GM21717 (cell line): ENCODE results near the gene NRCAM.

ENCODE experiments used
- ATAC-seq: cut with Tn5 transposase; IDR thresholded peaks from one replicate; pipeline ENCODE4 v1.9.1; 2021; ENCODE audit warnings: mild to moderate bottlenecking, moderate library complexity; ENCODE audit not compliant: unreplicated experiment

Gene NRCAM

DNA sequence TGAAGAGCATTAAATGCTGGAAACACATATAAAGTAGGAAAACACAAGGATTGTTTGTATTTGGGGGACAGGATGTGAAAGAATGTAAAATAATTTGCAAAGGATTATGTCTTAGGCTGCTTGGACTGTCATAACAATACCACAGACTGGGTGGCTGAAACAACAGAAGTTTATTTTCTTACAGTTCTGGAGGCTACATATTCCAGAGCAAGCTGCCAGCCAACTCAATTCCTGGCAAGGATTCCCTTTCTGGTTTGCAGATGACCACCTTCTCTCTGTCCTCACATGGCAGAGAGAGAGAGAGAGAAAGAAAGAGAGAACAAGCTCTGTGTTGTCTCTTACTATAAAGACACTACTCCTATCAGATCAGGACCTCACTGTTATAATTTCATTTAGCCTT lies 317.3 kb downstream of the NRCAM start:
- ATAC-seq = no peak

DNA sequence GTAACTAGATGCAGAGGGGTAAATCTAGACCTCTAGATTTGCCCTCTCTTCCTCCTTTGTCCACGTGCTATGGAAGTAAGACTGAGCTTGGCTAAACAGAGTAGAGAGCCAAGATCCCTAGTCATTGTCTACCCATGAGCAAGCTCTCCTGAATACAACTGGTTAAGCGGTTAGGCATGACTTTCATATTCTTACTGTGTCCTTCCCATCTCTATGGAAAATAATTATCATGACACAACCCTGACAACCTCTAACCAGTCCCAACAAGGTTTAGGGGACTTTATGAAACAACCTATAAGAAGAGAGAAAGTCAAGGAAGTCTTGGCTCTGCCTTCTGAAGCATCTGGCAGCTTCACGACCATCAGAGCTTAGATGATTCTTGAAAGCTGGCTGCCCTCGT lies 318.2 kb downstream of the NRCAM start:
- ATAC-seq = no peak

DNA sequence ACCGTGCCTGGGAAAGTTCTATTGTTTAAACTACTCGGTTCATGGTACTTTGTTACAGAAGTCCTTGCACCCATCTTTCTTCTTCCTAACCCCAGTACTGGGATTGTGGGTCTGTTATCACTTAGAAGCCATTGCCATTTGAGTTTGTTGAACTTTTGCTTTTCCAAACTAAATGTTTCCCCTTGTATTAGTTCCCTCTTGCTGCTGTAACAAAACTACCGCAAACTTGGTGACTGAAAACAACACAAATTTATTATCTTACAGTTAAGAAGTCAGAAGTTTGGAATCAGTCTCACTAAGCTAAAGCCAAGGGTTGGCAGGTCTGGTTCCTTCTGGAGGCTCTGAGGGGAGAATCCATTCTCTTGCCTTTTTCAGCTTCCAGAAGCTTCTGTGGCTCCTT lies 319.2 kb downstream of the NRCAM start:
- ATAC-seq = no peak

DNA sequence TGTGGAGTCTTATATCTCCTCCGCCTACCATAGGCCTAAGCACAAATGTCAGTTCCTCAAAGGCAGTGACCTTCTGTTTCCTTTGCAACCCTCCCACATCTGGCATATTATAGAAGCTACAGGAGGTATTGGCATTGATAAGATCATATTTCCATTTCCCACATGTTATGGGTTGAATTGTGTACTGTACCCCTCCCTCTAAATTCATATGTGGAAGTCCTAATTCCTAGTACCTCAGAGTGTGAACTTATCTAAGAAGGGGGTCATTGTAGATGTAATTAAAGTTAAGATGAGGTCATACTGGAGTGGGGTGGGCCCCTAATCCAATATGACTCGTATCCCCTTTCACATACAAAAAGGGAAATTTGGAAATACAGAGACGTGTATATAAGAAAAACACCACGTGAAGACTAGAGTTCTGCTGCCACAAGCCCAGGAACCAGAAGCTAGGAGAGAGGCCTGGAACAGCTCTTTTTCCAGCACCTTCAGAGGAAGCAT lies 320.0 kb downstream of the NRCAM start:
- peak; percentile 28 for ATAC-seq

DNA sequence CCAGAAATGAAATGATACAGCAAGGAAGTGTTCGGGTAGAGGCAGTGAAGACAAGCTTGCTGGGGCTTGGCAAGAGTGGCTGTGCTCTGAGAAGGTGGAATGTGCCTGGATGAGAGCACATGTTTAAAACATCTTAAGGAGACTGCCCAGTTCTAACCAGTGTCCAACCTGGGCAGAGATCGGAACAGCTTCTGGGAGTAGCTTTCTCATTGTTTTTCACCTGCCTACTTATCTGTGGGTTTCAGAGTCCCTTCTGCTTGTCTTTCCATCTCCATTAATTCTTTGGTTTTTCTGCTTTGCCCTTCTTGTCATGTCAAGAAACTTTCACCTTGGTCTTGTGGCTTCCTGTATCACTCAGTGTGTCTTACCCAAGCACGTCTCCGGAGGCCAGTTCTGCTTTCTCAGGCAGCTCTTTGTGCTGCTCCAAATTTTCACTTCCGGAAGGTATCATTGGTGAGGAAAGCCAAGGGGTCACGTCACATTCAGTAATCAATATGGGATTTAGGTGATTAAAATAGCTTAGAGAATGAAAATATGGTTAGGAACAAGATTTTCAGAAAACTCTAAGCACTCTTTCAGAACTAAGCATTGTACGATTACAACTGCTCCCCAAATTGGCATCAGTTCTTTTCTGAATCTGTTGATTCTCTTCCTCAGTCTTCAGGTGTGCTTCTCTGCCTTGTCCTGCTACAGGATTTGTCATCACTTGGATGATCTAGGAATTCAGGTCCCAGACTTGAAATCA lies 320.6 kb downstream of the NRCAM start:
- peak; percentile 98 for ATAC-seq

DNA sequence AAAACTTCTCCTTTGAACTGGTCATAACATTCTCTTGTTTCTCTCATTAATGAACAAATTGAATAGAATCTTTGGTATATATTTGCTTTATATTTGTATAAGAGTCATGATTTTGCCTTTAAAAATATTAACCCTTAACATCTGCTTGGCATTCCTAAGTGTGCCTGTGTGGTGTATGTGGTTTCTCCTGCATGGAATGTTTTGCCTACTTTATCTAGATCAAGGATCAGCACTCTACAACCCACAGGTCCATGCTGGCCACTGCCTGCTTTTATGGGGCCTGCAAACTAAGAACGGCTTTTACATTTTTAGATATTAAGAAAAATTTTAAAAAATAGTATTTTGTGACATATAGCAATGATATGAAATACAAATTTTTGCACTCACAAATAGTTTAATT lies 321.8 kb downstream of the NRCAM start:
- no peak for ATAC-seq

DNA sequence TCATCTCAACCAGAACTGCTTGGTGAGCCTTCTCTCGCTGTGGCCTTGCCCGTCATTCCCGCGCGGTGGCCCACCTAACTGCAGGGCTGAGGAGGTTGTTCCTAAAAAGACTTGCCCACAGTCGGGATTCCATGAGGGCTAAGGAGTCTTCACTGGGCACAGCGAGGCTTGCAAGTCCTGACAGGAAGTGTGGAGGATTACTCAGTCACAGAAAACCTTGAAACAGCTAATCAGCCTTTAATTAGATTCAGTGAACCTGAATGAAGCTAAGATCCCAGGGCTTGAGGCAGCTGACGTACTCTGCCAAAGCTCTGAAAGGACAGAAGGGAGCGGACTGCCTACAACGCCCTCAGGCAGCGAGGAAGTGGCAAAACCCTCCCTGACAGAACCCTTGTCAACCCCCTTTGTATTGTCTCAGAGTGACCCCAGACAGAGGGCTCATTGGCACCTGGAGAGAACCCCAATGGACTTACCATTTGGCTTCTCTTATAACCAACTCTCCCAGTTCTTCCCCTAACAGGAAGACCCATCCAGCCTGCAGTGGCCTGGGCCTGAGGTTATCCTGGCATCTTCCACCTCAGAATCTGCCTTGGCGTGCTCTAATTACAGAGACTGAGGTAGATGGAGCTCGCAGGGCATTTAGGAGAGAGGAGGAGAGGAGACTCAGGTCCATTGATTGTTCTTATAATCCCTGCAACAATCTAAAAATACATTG lies 323.5 kb downstream of the NRCAM start:
- ATAC-seq = no peak

DNA sequence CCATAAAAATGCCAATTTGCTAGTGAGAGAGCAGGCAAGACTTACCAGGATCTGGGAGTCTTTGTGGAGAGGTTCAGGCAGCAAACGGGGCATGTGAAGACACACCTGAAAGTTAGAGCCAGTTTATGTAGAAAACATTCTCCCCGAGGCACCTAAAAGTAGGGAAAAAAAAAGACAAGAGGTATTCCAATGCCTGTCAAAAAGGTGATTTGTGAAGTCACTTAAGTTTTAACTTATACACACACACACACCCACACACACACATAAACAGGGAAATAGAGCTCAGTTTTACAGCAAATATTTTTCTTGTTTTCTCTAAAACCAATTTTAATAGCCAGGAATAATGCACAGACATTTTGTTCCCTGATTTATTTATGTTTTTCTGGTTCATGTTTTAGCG lies 326.0 kb downstream of the NRCAM start, which contains the start of gene LAMB4:
Gene LAMB4, minus strand, starts transcription at position 101 of the 400 bp plus-strand sequence. CDS start 7,197 bp downstream, outside the sequence.
- ATAC-seq = no peak

DNA sequence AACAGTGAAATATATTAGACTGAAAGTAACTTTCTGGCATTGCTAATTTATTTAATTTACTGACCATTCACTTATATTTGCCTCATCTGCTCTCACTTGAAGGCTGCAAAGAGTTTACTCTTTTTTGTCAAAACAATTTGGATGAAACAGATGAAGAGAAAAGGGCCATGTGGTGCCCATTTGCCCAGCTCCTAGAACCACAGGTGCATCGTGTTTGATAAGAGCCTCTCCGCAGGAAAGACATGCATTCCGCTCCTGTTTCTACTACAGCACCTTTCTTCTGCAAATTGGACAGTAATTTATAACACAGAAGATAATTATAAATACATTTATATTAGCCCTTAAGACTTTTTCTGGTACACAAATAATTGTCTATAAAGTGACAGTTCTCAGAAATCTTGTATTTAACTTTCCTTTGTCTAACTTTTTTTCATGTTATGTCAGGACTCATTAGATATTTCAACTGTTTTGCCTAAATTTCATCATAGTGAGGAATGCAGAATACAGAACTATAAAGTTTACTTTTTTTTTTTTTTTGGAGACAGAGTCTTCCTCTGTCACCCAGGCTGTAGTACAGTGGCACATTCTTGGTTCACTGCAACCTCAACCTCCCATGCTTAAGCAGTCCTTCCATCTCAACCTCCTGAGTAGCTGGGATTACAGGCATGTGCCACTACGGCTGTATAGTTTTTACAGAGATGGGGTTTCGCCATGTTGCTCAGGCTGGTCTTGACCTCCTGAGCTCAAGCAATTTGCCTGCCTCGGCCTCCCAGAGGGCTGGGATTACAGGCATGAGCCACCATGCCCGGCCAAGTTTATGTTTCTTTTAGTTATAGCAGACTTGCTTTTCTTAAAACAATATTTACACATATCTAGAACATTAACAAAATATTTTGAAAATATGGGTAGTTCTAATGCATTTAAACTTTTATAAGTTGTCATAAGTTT lies 326.9 kb downstream of the NRCAM start:
- no peak for ATAC-seq

DNA sequence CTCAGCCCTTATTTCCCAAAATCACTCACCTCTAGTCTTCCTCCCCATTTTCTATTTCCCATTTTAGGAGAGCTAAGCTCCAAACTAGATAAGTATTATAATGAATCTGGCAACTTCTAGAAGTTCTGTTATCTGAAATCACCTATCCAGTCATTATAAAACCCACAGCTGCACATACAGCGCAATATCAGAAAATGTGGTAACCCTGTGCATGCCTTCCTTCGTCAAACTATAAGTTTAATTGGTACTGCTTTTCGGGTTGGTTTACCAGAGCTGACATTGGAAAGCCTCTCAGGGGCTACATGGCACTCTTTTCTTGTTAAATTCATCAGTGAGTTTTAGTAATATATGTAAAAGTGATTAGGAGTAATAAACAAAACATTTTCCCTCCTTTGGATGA lies 327.7 kb downstream of the NRCAM start:
- ATAC-seq = no peak

DNA sequence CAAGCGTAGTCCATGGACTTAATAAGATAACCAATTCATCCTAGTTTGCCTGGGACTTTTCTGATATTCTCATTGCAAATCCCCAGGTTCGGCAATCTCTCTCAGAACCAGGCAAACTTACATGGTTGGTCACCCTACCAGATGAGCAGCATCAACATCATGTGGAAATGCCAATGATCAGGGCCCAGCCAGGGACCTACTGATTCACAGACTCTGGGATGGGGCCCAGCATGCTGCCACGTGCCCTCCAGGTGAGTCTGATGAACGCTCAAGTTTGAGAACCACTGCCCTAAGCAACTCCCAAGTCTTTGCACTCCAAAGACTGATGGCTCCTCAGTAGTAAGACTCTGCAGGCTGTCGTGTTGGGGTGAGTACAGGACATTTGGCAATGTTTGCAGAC lies 328.8 kb downstream of the NRCAM start:
- no peak for ATAC-seq

DNA sequence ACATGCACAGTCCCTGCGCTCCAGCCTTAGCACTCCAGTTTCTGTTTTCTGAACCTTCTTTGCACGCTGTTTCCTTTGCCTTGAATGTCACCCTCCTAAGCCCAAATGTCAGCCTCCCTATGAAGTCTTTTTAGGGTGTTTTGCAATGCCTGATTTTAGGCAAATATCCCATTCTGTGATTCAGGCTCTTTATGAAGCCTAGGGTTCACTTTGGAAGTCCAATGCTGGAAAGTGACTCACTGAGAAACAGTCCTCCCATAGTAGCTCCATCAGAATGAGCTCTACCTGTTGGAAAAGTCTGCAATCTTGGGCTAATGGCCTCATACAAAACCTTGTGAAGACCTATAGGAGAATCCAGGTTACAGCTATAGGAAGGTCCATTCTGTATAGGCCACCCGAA lies 331.4 kb downstream of the NRCAM start:
- ATAC-seq = no peak

DNA sequence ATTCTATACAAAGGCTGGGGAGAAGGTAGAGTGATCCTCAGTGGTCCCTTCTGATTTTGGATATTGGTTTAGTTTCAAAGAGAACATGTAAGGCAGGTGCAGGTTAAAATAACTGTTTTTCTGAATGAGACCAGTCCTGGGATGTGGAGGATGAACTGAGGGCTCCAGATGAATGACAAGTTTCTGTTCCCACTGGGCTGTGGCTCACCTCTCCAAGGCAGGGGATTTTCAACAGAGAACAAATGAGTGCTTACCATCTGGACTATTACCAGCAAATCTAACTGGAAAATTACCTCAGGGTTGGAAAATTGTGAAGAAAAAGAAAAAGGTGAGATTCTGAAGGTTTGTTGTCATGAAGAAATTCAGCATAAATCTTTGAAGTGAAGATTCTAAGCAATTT lies 334.1 kb downstream of the NRCAM start:
- ATAC-seq = peak; percentile 62

DNA sequence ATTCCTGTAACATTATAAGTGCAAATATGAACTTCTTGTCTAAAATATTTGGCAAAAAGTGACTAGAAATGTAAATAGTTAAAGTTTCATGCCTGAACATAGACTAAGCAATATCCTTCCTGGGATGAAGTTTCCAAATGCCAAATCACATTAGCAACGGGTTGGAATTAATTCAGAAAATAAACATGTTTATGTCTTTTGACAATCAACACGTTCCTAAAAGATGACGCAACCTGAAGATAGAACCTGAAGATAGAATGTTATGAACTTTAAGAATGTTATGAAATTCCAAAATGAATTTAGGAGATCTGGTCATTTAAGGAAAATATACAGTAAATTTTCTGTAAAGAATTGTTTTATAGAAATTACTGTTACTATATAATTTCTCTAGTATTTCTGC lies 335.3 kb downstream of the NRCAM start:
- no peak for ATAC-seq

DNA sequence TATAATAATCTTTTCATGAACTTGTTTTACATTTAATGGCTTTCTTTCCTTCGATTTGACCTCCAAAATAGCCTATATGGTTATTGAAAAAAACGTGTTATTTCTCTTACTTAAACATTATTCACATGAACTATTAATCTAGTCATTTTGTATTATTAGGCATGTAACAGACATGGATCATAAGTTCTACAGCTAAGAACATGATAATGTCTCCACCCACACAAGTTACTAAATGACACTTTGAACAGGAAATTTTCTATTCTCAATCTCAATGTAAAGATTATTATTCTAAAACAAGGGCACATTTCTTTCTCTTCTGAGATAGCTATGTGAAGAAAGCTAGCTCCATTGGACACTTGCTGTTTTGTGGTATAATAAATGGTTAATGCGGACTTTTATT lies 336.0 kb downstream of the NRCAM start:
- no peak for ATAC-seq

DNA sequence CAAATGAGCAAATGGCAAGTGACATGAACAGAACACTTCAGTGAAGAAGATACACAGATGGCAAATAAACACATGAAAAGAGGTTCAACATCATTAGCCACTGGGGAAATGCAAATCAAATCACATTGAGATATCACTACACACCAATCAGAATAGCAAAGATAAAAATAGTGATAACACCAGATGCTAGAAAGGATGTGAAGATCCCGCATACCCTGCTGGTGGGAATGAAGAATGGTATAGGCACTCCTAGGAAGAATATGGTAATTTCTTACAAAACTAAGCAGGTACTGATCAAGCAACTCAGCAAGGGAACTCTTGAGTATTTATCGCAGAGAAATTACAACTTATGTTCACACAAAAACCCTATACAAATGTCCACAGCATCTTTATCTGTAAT lies 337.3 kb downstream of the NRCAM start:
- ATAC-seq = no peak

DNA sequence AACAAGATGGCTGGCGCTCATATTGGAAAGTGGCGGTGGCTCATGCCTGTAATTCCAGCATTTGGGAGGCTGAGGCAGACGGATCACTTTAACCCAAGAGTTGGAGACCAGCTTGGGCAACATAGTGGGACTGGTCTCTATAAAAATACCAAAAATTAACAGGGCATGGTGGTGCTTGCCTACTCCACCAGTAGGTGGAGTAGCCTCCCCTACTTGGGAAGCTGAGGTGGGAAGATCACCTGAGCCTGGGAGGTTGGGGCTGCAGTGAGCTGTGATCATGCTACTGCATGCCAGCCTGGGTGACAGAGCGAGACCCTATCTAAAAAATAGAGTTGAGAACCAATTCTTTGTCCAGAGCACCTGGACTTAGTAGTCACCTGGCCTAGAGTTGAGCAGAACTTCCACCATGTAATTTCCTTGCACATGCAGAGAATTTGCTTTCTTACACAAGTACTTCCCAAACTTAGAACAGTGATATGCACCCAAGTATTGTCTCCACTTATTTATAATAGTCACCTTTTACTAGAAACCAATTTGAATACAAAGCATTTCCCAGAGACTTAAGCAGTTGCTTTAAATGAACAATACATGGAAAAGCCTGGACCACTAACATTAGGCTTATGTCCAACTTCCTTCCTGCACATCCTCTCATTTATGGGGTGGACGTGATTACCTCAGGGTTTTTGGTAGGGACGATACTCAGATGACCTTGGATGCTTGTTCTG lies 342.0 kb downstream of the NRCAM start:
- ATAC-seq = peak; percentile 81

DNA sequence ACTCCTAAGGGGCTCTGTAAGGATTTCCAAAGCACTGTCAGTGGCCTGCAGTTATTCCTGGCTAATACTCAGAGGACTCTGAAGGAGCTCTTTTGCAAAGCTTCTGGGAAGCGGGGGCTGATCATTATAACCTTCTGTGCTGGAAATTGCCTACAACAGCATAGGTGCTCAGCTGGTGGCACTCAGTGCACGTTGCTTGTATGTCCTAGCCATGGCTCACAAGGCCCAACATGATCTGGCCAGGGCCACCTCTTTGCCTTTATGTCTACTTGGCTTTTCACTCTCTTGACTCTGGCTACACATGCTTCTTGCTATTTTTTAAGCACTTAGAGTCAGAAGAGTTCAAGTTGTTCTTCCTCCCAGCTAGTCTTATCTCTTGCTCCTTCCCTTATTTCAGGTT lies 343.6 kb downstream of the NRCAM start:
- ATAC-seq = no peak

DNA sequence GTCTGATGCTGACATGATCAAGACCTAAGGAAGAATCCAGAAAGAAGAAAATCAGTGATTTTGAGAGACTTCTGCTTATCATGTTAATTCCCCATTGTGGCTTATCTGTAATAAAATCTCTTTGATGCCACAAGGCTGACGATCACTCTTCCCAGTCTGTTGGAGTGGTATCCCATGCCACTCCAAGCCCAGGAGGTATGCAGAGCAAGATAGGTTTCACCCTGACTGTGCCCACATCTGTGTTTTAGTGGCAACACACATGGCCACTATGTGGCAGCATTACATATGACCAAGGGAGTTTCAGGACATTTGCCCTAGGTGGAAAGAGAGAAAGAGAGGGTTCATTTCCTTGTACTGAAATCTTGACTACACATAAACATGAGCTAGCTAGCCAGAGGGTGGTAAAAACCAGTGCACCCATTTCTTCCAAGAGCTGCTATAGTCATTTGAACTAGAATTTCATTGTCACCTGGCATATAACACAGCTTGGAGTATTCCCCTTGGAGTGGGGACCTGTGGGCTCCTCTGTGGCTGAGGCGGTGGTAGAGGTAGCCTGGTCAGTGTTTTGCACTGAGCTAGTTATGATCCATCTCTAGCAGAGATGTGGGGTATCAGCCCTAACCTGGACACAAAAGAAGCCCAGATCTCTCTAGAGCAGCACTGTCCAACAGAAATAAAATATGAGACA lies 346.9 kb downstream of the NRCAM start:
- ATAC-seq = no peak

DNA sequence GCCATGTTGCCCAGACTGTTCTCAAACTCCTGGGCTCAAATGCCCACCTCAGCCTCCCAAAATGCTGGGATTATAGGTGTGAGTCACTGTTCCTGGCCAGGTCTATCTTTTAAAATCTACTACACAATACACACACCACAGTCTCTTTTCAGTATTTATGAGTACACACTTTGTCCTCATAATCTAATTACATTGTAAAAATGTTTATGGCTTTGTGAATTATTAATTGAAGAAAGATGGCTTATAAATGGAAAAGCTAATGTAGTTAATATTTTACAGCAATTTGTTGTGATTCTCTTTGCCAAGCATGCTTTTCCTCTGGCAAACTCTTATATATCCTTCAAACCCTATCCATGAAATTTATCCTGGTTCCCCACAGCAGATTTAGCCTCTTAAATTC lies 348.1 kb downstream of the NRCAM start:
- no peak for ATAC-seq
